Tibial artery (tissue), 4 donors: ENCODE measurements around the gene DECR2.

Experiments
- DNase-seq, 2 donors: peaks; one replicate each; pipeline ENCODE4 v3.0.0-alpha.2; 2019
- H3K27ac ChIP-seq, 2 donors: fragments of 200-600 bp; sonication (generic) in 1 of 2; 1 replicate in 1 of 2; 2 replicates in 1 of 2; pipeline ENCODE4 v1.5.1; 2018 to 2019; ENCODE audit warnings: mild to moderate bottlenecking in 1 of 2
- H3K27me3 ChIP-seq, 2 donors: fragments of 200-600 bp; sonication (generic) in 1 of 2; one replicate each; pipeline versions ENCODE4 v1.5.1 to v1.6.0; 2016 to 2019
- H3K36me3 ChIP-seq, 3 donors: fragments of 200-600 bp; sonication (generic) in 2 of 3; one replicate each; pipeline ENCODE4 v1.5.1; 2016 to 2019; ENCODE audit warnings: mild to moderate bottlenecking in 2 of 3
- H3K4me1 ChIP-seq, 4 donors: fragments of 200-600 bp; sonication (generic) in 2 of 4; 1 replicate in 3 of 4; 2 replicates in 1 of 4; pipeline ENCODE4 v1.5.1; 2016 to 2019
- H3K4me3 ChIP-seq, 2 donors: fragments of 200-600 bp; sonication (generic) in 1 of 2; 1 replicate in 1 of 2; 2 replicates in 1 of 2; pipeline ENCODE4 v1.5.1; 2018 to 2019; ENCODE audit warnings: mild to moderate bottlenecking in 2 of 2
- H3K9me3 ChIP-seq, 3 donors: fragments of 200-600 bp; sonication (generic) in 1 of 3; one replicate each; pipeline ENCODE4 v1.5.1; 2016 to 2019
- CTCF ChIP-seq, 2 experiments: fragments of 200-600 bp in 1 of 2; fragments of 450-650 bp in 1 of 2; IDR thresholded peaks; one replicate each; pipeline ENCODE4 v1.5.1; 2017 to 2019; ENCODE audit warnings: antibody characterized with exemption in 2 of 2, mild to moderate bottlenecking in 1 of 2, moderate library complexity in 1 of 2
- intact Hi-C: fragments of 100-400 bp; cut with DNase I; formaldehyde crosslinking; loops from one replicate; pipeline ENCODE4 v1.15.0; 2023; ENCODE audit warnings: low total_unique reads

The DECR2 gene

DNA sequence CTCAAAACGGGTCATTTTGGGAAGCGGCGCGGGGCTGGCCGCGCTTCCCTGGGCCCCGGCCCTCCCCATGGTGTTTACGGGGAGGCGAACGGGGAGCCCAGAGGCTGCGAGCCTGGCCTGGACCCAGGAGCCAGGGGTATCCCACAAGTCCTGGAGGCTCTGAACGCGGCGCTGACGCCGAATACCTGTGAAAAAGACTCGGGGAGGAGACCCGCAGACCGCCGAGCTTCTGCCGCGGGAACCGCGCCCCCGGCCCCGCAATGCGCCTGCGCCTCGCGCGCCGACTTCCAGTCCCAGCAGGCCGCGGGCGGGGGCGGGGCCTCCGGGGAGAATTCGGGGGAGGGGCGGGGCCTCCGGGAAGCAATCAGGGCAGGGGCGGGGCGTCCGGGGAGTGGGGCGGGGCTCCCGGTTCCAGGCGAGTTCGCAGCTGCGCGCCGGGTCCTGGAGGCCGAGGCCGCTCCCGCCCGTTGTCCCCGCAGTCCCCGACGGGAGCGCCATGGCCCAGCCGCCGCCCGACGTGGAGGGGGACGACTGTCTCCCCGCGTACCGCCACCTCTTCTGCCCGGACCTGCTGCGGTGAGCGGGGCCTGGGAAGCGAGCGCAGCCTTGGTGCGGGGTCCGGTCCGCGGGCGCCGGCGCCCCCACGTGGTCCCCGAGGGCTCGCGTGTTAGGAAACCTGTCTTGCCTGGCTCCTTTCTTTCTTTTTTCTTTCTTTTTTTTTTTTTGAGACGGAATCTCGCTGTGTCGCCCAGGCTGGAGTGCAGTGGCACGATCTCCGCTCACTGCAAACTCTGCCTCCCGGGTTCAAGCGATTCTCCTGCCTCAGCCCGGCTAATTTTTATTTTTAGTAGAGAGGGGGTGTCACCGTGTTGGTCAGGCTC, at the start of gene DECR2:
DECR2 (plus strand) TSS at position 418 of the 881 bp plus-strand sequence; CDS start at position 497, 79 bp downstream.
- peaks cover 0 to 19% (median 0%) of the 10 kb centered on the region in 3 donors for H3K36me3 ChIP-seq
- H3K4me1 ChIP-seq: peaks cover 0 to 28% (median 20%) of the 10 kb centered on the region in 4 donors
- no peaks in the 10 kb centered on the region for H3K9me3 ChIP-seq
- peak within 1 kb of the TSS; percentile 83 to 95 for H3K27ac ChIP-seq
- no peaks in the 10 kb centered on the region for H3K27me3 ChIP-seq
- TF ChIP-seq CTCF (IDR thresholded peaks at IDR 0.05): peak; percentile 39 to 41
- intact Hi-C loops: loop anchor here (5.0 kb wide), 1 partner anchor 49 kb away; the partner anchor contains the start of gene AXIN1
- H3K4me3 ChIP-seq: peak within 1 kb of the TSS; percentile 69 to 87
- DNase-seq: peak; percentile 94 to 97

- intact Hi-C loops: loop anchor here (5.0 kb wide), 1 partner anchor 50 kb away; the partner anchor contains the start of gene DECR2
- peak; percentile 51 to 62 for TF ChIP-seq CTCF (IDR thresholded peaks at IDR 0.05)
- Histone ChIP-seq H3K36me3 (peaks cover 0 to 9% (median 0%) of the 10 kb centered on the region in 3 donors), H3K4me3 (peak within 1 kb of the TSS; percentile 62 to 91), H3K4me1 (peaks cover 0 to 23% (median 16%) of the 10 kb centered on the region in 4 donors), H3K27ac (peak within 1 kb of the TSS; percentile 81 to 90), H3K27me3 (no peaks in the 10 kb centered on the region), H3K9me3 (no peaks in the 10 kb centered on the region)
- peak; percentile 99 to 100 for DNase-seq
Measured at GRCh38 chr16:352547-353403, 48.9 kb upstream of the DECR2 start, which contains the start of gene AXIN1. Gene AXIN1 (minus strand): TSS chr16:352723. CDS start chr16:347025, 5,698 bp downstream.

- no peak for TF ChIP-seq CTCF (IDR thresholded peaks at IDR 0.05)
- DNase-seq: no peak
- no peaks in the 10 kb centered on the region for H3K27me3 ChIP-seq
- H3K36me3 ChIP-seq: peaks cover 0 to 9% (median 0%) of the 10 kb centered on the region in 3 donors
- peak overlapping the region; percentile 81 to 90 for H3K27ac ChIP-seq
- H3K4me1 ChIP-seq: peaks cover 0 to 23% (median 16%) of the 10 kb centered on the region in 4 donors
- H3K9me3 ChIP-seq: no peaks in the 10 kb centered on the region
- H3K4me3 ChIP-seq: peak overlapping the region; percentile 62 to 91
- intact Hi-C loops: loop anchor here (5.0 kb wide), 1 partner anchor 49 kb away; the partner anchor contains the start of gene DECR2
Measured at GRCh38 chr16:353404-354290, 48.0 kb upstream of the DECR2 start.

DNA sequence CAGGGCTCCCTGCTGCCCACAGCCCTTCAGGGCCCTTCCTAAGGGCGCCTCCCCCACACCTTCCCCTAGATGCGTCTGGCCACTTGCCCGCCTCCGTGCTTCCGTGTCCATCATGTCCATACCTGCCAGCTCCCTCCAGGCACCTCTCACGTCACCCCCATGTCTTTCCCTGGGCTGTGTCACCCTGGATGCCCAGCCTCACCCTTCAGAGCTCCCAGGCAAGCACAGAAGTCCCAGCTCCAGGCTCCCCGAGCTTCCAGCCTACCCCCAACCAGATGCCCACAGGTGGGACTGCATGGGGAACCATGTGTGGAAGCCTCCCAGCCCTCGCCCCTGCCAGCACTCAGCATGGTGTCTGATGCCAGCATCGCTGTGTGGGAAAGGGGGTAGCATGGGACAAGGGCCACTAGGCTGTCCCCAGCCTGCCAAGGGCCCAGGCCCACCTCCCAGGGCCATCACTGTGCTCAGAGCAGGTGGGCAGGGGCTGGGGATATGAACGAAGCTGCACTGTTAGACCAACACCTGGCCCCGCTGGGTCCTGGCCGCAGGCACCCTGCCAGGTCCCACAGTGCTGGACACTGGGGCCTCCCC, 47.3 kb upstream of the DECR2 start:
- no peaks in the 10 kb centered on the region for H3K9me3 ChIP-seq
- no peak for TF ChIP-seq CTCF (IDR thresholded peaks at IDR 0.05)
- H3K4me3 ChIP-seq: no peak overlapping the region
- no peaks in the 10 kb centered on the region for H3K27me3 ChIP-seq
- no peak for DNase-seq
- H3K4me1 ChIP-seq: peaks cover 0 to 23% (median 16%) of the 10 kb centered on the region in 4 donors
- intact Hi-C loops: loop anchor here (5.0 kb wide), 1 partner anchor 48 kb away; the partner anchor contains the start of gene DECR2
- H3K36me3 ChIP-seq: peaks cover 0 to 9% (median 0%) of the 10 kb centered on the region in 3 donors
- peak overlapping the region in 1 of 2 donors; percentile 90 for H3K27ac ChIP-seq
